NCI-H526 (cell line): ENCODE measurements around the gene AKR1C2.
"Not testable (repeated sequence)": the region's sequence is repeated elsewhere in the genome, so short reads cannot be mapped to it uniquely, and the experiment has no call there.

Experiments used
- DNase-seq, 2 experiments: peaks; one replicate each; lab custom pipeline; 2025; lab: John Stamatoyannopoulos, UW

Gene AKR1C2

DNA sequence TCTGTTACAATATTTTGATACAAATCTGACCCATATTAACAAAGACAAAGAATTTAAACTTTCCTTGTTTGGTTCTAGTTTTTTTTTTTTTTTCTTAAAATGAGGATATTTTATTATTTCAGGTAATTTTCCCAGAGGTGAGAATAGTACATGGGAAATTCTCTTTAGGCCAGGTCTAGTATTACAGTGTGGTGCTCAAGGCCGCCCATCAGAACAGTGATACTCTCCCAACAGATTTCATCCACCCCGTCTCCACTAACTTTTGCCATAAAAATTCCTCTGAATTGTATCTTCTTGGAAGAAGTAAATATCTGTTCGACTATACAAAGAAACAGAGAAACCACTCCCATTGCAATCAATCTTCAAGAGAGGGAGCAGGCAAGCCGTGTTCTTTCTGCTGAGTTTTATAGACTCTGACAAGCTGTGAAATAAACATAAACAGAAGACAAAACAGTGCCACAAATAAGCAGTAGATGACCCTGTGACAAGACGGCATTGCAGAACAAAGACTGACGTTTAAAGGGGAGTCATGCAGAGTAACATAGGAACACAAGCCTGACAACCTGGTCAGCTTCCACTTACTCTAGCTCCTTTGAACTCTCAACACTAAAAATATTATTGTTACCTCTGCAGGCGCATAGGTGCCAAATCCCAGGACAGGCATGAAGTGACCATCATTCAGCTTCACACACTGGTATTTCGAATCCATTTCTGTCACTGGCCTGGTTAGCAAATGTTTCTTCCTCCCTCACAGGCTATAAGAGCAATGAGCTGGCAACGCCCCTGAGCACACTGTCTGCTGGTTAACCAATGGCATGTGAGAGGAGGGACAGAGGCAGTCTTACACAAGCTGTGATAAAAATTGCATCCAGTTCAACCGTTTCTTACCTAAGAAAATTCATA is at the start of gene AKR1C2:
TSS of gene AKR1C2 (minus strand) at position 731 of the 903 bp plus-strand sequence. CDS start at position 709, 22 bp downstream.
- DNase-seq: not testable (repeated sequence)

DNA sequence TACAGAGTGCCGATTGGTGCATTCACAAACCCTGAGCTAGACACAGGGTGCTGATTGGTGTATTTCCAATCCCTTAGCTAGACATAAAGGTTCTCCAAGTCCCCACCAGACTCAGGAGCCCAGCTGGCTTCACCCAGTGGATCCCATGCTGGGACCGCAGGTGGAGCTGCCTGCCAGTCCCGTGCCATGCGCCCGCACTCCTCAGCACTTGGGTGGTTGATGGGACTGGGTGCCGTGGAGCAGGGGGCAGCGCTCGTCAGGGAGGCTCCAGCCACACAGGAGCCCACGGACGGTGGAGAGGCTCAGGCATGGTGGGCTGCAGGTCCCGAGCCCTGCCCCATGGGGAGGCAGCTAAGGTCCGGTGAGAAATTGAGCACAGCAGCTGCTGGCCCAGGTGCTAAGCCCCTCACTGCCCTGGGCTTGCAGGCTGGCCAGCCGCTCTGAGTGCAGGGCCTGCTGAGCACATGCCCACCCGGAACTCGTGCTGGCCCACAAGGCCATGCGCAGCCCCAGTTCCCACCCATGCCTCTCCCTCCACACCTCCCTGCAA is 49.4 kb upstream of the AKR1C2 start:
- DNase-seq: not testable (repeated sequence)

DNA sequence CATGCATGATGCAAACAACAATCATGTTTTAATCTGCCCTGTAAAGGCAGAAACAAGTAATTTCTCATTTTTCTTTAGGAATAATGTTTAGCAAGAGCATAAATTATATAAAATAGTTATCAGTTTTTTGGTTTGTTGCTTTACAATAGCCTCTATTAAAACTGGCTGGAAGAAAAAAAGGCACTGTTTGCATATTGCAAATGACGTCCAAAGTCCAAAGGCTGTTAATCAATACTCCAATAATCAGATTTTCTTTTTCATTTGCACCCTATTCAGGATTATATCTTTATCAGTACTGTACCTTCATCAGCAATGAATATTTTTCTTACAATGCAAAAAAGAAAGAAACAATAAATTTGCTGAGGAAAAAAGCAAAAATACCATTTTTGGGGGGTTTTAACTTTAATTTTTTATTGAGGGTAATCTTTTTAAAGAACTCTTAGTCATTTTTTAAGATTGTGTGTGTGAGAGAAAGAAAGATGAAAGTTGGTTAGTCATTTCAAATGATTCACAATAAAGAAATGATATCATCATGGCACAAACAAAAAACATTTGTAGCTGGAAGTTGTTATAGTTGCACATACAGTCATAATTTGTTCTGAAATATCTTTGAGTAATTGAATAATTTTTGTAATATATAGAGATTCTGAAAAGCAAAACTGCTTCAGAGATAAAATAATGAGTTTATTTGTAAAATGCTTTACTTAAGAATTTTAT is 44.4 kb upstream of the AKR1C2 start:
- no peak for DNase-seq

DNA sequence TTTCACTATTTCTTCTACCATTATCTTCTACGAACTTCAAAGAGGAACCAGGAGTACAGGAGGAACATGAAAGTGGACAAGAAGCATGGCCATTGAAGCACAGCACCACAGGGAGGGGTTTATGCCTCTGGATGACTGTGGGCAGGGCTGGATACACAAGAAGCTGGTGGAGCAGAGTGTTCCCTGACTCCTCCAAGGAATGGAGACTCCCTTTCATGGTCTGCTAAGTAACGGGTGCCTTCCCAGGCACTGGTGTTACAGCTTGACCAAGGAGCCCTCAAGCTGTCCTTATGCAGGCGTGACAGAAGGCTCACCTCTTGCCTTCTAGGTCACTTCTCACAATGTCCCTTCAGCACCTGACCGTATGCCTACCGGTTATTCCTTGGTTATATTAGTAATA is 43.4 kb upstream of the AKR1C2 start:
- not testable (repeated sequence) for DNase-seq

DNA sequence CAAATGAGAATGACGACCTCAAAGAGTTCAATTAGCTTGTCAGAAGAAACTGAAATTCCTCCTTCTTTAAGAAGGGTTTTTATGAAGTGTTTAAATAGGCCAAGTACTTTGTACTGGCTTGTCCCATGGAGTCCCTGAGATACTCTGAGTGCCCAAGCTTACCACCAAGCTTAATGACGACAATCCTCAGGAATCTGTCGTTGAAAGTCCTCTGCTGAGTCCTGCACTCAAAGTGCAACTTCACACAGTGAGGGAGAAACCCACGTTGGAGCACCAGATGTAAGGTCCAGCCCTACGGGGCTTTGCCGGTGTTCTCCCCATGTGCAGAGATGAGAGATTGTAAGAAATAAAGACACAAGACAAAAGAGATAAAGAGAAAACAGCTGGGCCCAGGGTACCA is 42.8 kb upstream of the AKR1C2 start:
- DNase-seq: no peak

DNA sequence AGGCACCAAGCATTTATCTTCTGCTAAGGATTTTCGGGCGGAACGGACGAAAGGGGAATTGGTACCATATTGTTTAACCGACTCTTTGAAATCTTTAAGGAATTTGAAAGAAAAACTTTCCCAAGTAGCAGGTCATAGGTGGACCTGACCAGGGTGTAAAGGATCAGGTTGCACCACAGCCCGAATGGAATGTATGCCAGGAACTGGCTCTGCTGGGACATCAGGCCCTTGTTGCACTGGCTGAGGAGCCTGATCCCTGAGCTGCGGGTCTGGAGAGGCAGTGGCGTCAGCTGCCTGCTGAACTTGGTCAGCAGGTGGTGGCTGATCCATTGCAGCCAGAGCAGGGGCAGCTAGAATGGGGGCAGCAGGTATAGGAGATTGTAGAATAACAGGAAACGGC is 41.4 kb upstream of the AKR1C2 start:
- DNase-seq: no peak

DNA sequence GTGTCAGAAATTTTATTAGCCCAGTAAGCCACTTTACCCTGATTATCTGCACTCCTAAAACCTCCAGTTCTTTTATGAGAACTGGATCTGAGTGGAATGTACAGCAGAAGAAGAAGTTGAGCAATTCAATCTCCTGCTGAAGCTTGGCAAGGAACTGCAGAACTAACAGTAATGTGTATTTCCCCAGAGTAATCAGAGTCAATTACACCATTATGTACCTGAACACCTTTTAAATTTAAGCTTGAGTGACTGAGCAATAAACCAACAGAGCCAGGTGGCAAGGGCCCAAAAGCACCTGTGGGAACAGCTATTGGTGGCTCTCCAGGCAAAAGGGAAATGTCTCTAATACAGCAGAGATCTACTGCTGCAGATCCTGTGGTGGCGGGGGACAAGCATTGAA is 40.1 kb upstream of the AKR1C2 start:
- DNase-seq: no peak

DNA sequence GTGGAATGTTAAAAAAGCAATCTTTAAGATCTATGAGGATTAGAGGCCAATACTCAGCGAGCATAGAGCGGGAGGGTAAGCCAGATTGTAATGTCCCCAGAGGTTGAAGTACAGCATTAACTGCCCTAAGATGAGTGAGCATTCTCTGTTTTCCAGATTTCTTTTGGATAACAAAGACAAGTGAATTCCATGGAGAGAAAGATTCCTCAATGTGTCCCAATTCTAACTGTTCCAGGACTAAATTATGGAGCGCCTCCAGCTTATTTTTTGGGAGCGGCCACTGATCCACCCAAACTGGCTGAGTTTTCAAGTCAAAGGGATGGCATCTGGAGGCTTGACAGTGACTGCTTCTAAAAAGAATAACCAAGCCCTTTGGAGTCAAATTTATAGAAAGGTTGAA is 39.3 kb upstream of the AKR1C2 start:
- no peak for DNase-seq

DNA sequence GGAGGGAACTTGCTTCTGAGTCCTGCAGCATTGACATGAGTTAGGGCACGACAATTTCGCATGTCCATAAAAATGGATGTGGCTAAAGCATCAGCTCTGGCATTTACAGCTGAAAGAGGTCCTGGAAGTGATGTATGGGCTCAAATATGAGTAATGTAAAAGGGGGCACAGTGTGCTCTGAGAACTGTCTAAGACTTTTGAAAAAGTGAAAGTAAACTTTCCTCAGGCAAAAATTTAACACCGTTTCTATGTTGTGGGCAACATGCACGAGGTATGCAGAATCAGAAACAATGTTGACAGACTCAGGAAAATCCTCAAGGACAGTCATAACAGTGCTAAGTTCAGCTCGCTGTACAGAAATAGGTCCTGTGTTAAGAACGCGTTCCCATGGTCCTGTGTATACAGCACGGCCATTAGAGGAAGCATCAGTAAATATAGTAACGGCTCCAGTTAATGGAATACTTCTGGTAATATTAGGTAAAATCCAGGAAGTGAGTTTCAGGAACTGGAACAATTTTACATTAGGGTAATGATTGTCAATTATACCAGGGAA is 37.9 kb upstream of the AKR1C2 start:
- DNase-seq: no peak

DNA sequence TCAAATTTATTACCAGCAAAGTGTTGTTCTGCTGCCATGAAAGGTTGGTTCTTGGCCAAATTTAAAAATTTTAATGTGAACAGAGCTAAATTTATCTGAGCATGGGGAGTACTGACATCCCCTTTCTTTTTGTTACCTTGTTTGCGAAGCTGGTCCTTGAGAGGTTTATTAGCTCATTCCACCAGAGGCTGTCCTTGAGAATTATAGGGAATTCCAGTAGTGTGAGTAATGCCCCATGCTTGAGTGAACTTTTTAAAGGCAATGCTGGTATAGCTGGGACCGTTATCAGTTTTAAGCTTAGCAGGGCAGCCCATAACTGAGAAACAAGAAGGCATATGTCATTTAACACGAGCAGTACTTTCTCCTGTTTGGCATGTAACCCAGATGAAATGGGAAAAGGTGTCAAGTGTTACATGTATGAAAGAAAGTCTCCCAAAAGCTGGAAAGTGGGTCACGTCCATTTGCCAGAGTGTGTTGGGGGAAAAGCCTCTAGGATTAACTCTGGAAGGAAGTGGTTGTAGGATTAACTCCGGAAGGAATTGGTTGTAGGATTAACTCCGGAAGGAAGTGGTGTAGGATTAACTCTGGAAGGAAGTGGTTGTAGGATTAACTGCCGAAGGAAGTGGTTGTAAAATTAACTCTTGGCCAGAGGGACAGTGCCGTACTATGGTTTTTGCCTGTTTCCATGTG is 37.3 kb upstream of the AKR1C2 start:
- no peak for DNase-seq

DNA sequence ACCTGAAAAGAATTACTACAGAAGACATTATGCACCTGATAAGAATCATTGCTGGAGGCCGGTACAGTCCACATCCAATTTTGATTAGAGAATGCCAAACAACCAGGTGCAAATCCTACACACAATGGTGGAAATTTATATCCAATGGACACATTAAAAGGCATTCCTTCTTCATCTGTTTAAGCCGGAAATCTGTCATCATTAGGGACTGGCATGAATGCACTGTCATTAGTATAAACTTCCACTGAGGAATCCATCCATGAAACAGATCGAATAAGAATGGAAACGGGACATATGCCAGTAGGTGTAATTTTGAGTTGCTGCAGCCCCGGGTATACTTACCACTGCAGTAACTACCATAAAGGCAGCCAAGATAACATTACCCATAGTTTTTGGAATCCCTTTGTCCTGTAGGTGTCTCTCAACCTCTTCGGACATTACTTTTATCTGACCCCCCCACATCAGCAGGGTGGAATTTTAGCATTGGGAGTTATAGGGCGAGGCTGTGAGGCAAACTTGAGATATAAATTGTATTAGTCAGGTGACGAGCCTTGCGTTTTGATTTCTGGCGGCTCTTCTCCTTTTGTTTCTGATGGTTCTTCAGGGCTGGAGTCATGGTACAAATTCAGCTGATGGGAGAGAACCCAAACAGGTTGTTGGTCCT is 36.5 kb upstream of the AKR1C2 start:
- no peak for DNase-seq

DNA sequence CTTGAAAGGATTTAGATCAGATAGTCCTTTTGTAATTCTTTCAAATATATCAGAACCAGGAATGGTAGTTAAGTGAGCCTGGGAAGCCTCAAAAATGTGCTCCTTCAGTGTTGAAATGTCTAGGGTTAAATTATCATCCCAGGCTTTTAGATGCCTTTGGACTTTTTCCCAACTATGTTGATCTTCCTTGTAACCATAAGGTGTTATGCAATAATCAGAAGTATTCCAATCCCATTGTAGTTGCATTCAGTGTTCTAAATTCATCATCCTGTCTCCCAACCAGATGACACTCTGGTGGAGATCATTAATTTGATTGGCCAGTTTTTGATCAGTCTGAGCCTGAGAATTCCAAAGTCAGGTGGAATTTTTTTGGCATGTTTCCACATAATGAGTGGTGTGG is 35.1 kb upstream of the AKR1C2 start:
- DNase-seq: no peak

DNA sequence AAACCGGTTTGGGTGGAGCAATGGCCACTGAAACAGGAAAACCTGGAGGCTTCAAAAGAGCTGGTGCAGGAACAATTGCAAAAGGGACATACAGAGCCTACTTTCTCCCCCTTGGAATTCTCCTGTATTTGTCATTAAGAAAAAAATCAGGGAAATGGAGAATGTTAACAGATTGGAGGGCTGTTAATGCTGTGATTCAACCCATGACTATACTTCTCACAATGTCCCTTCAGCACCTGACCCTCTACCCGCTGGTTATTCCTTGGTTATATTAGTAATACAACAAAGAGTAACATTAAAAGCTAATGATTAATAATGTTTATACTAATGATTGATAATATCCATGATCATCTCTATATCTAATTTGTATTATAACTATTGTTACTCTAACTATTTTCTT is 34.4 kb upstream of the AKR1C2 start:
- DNase-seq: no peak

DNA sequence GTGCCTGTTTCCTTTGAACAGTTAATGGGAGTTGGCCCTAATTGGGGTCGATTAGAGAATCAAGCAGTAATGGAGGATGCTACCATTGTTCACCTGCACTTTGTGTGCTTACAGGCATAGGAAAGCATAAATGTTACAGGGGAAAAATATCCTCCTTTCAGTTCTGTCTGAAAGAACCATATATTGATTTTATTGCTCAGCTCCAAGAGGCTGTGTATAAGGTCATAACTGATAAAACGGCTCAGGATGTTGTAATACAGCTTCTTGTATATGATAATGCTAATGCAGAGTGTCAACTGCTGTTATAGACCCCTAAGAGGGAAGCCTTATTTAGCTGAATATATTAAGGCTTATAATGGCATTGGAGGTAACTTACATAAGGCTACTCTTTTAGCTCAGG is 32.9 kb upstream of the AKR1C2 start:
- DNase-seq: no peak

DNA sequence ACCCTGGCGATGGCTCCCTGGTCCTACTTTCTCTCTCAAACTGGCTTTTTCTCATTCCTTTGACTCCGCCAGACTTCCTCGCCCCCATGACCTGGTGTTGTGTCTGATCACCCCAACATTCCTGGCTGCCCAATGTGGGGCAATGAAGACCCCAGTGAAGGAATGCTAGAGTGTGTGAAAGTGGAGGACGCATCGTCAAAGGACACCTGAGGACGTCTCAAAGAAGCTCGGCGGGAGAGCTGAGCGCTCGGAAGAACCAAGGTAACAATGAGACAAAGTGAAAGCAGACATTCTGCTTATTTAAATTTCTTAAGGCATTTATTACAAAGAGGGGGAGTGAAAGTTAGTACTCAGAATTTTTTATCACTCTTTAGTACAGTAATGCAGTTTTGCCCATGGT is 31.7 kb upstream of the AKR1C2 start:
- no peak for DNase-seq

DNA sequence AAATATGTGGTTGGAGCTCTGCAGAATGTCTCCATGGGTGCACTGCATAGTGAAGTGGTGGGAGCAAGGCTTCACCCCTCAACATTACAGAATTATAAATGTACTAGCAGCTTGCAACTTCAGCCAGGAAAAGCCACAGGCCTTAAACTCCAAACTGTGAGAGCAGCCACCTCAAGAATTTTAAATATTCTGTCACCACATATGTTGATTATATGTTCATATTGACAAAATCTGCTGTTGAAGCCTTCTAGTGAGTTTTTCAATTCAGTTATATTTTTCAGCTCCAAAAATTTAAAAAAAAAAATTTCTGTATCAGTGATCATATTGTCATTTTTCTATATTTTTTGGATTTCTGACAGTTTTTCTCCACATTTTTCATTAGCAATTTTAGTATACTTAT is 30.9 kb upstream of the AKR1C2 start:
- DNase-seq: no peak

DNA sequence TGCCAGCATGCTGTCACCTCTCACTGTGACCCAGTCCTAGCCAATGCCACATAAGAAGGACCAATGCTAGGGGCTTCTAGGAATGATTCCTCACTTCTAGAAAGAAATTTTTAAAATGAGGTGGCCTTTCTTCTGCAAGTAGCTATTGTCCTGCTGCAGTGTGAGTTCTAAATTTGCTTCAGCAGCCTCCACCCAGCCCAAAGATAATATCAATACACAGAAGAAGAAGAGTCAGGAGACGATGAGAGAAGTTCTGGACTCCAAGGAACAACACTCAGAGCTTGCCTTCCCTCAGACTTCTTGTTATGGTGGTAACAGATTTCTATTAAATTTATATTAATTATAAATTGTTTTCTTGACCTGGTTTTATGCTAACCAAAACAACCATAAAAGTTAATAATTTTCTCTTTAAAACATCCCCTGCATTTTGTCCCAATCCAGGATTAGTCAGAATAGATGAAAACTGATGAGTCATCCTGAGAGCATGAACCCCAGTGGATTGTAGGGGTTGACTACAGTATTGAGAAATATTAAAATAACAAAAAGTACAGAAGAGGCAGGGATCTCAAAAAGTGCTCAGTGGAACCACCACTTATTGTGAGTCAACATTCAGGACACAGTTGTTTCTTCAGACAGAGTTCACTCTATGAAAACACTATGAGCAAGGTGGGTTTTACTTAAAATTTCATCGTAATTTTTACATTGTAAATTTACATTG is 29.6 kb upstream of the AKR1C2 start:
- no peak for DNase-seq

DNA sequence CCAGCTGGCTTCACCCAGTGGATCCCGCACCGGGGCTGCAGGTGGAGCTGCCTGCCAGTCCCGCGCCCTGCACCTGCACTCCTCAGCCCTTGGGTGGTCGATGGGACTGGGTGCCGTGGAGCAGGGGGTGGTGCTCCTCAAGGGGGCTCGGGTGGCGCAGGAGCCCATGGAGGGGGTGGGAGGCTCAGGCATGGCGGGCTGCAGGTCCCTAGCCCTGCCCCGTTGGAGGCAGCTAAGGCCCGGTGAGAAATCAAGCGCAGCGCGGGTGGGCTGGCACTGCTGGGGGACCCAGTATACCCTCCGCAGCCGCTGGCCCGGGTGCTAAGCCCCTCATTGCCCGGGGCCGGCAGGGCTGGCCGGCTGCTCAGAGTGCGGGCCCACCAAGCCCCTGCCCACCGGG is 28.8 kb upstream of the AKR1C2 start:
- DNase-seq: not testable (repeated sequence)

DNA sequence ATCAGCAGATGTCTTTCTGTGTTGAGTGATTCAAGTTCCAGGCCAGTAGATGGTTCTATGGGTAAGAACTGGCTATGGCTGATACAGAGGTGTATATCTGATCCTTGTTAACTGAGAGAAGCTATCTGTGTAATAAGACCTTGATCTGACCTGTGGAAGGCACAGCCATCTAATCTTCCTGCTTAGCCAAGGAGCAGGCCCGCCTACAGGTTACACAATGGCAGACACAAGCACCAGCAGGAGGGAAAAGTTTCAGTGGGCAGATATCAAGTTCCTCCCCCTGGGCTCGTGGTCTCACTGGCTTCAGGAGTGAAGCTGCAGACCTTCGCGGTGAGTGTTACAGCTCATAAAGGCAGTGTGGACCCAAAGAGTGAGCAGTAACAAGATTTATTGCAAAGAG is 27.9 kb upstream of the AKR1C2 start:
- DNase-seq: not testable (repeated sequence)

DNA sequence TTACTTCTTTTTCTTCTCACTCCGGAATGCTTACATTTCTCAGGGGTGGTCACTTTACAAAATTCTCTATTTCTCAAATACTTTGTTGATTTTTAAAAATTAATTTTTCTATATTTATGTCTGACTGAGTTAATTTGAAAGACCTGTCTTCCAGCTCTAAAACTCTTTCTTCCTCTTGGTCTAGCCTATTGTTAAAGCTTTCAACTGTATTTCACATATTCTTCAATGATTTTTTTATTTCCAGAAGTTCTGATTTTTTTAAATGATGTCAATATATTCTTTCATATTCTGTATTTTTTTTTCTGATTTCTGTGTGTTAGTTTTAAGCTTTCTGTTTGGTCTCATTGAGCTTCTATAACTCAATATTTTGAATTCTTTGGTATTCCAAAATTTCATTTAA is 27.3 kb upstream of the AKR1C2 start:
- no peak for DNase-seq

DNA sequence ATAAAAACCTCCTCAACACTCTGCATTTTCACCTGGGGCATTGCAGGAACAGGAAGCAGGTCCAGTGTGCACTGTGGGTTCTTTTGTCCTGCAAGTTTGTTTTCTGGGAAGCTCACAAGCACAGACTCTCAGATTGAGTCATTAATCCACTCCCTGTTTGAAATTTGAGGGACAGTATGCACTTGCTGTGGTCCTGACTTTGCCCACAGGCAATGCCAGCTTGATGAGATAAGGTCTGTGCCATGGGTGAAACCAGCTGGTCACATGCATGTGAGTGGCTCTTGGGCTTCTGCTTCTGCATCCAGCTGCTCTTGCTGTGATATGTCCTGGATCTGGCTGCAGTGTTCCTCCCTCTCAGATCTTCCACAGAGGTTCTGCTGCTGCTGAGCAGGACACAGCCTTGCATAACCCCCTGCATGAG is 21.8 kb upstream of the AKR1C2 start:
- DNase-seq: not testable (repeated sequence)
